ENCODE measurements around the gene OR8D1.

DNA sequence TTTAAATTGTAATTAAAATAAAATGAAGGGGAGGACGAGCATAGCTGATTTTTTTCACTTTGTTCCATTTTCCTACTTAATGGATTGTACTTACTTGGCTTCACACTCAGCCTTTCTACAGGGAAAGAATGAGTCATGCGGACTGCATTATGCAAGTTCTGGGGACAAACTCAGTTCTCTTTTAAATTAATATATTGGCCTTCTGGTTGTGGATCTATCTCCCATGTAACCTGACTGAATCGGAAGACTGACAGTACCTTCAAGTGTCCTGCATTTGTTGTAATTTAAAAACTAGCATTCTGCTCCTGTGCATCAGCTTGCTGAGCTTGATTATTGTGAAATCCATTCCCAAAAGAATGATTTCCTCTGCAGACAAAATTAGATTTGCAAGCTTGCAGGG lies 12.2 kb downstream of the OR8D1 start:
- TF ChIP-seq, protein P1, sequence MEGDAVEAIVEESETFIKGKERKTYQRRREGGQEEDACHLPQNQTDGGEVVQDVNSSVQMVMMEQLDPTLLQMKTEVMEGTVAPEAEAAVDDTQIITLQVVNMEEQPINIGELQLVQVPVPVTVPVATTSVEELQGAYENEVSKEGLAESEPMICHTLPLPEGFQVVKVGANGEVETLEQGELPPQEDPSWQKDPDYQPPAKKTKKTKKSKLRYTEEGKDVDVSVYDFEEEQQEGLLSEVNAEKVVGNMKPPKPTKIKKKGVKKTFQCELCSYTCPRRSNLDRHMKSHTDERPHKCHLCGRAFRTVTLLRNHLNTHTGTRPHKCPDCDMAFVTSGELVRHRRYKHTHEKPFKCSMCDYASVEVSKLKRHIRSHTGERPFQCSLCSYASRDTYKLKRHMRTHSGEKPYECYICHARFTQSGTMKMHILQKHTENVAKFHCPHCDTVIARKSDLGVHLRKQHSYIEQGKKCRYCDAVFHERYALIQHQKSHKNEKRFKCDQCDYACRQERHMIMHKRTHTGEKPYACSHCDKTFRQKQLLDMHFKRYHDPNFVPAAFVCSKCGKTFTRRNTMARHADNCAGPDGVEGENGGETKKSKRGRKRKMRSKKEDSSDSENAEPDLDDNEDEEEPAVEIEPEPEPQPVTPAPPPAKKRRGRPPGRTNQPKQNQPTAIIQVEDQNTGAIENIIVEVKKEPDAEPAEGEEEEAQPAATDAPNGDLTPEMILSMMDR (IDR thresholded peaks at IDR 0.05; ENCODE audit: extremely low read depth in 1 of 2, insufficient read depth in 1 of 2, low read depth in 1 of 2, low read length in 2 of 2): no peak
- TF ChIP-seq, protein P2, sequence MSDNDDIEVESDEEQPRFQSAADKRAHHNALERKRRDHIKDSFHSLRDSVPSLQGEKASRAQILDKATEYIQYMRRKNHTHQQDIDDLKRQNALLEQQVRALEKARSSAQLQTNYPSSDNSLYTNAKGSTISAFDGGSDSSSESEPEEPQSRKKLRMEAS (IDR thresholded peaks at IDR 0.05; ENCODE audit: insufficient read depth, insufficient read length): no peak
- TF ChIP-seq EZH2 (IDR thresholded peaks at IDR 0.05; ENCODE audit: borderline replicate concordance, low read depth, low read length, severe bottlenecking) (no peak), POLR2AphosphoS5 (IDR thresholded peaks at IDR 0.05; ENCODE audit: insufficient read depth, low read depth, low read length) (no peak), POLR2A (IDR thresholded peaks at IDR 0.05; ENCODE audit: low read depth, low read length) (no peak)
